ENCODE data around the gene LRRC15.

The LRRC15 gene

GRCh38 chr3:194384569-194385001 lies 15.0 kb upstream of the LRRC15 start:
- no peaks in the 10 kb centered on the region for H3K9me3 ChIP-seq (ENCODE audit: control insufficient read depth in 1 of 2, low read length in 2 of 2)
- H3K4me3 ChIP-seq (ENCODE audit: low read depth in 1 of 2, low read length in 2 of 2) = no peak overlapping the region
- H3K27ac ChIP-seq (ENCODE audit: low read length) = no peak overlapping the region
- H3K27me3 ChIP-seq (ENCODE audit: low read depth, low read length) = no peaks in the 10 kb centered on the region
- H3K36me3 ChIP-seq (ENCODE audit: control insufficient read depth in 1 of 2, insufficient read depth in 2 of 2, low read length in 2 of 2) = no peaks in the 10 kb centered on the region
- no peaks in the 10 kb centered on the region for H3K4me1 ChIP-seq (ENCODE audit: control insufficient read depth in 1 of 2, insufficient read depth in 2 of 2, low read length in 2 of 2)

- H3K27ac ChIP-seq (ENCODE audit: low read length) = no peak overlapping the region
- no peaks in the 10 kb centered on the region for H3K36me3 ChIP-seq (ENCODE audit: control insufficient read depth in 1 of 2, insufficient read depth in 2 of 2, low read length in 2 of 2)
- H3K4me3 ChIP-seq (ENCODE audit: low read depth in 1 of 2, low read length in 2 of 2) = no peak overlapping the region
- no peaks in the 10 kb centered on the region for H3K9me3 ChIP-seq (ENCODE audit: control insufficient read depth in 1 of 2, low read length in 2 of 2)
- H3K27me3 ChIP-seq (ENCODE audit: low read depth, low read length) = no peaks in the 10 kb centered on the region
- H3K4me1 ChIP-seq (ENCODE audit: control insufficient read depth in 1 of 2, insufficient read depth in 2 of 2, low read length in 2 of 2) = no peaks in the 10 kb centered on the region
Observed at GRCh38 chr3:194384156-194384555, 14.6 kb upstream of the LRRC15 start.

GRCh38 chr3:194383276-194383940 lies 13.9 kb upstream of the LRRC15 start:
- Histone ChIP-seq H3K36me3 (ENCODE audit: control insufficient read depth in 1 of 2, insufficient read depth in 2 of 2, low read length in 2 of 2) (no peaks in the 10 kb centered on the region), H3K27ac (ENCODE audit: low read length) (no peak overlapping the region), H3K9me3 (ENCODE audit: control insufficient read depth in 1 of 2, low read length in 2 of 2) (no peaks in the 10 kb centered on the region), H3K4me1 (ENCODE audit: control insufficient read depth in 1 of 2, insufficient read depth in 2 of 2, low read length in 2 of 2) (no peaks in the 10 kb centered on the region), H3K4me3 (ENCODE audit: low read depth in 1 of 2, low read length in 2 of 2) (no peak overlapping the region), H3K27me3 (ENCODE audit: low read depth, low read length) (no peaks in the 10 kb centered on the region)

GRCh38 chr3:194382892-194383223 lies 13.3 kb upstream of the LRRC15 start:
- H3K4me3 ChIP-seq (ENCODE audit: low read depth in 1 of 2, low read length in 2 of 2) = no peak overlapping the region
- H3K27me3 ChIP-seq (ENCODE audit: low read depth, low read length) = no peaks in the 10 kb centered on the region
- no peaks in the 10 kb centered on the region for H3K9me3 ChIP-seq (ENCODE audit: control insufficient read depth in 1 of 2, low read length in 2 of 2)
- no peaks in the 10 kb centered on the region for H3K4me1 ChIP-seq (ENCODE audit: control insufficient read depth in 1 of 2, insufficient read depth in 2 of 2, low read length in 2 of 2)
- H3K36me3 ChIP-seq (ENCODE audit: control insufficient read depth in 1 of 2, insufficient read depth in 2 of 2, low read length in 2 of 2) = no peaks in the 10 kb centered on the region
- no peak overlapping the region for H3K27ac ChIP-seq (ENCODE audit: low read length)

GRCh38 chr3:194382196-194382891 lies 12.8 kb upstream of the LRRC15 start:
- H3K4me3 ChIP-seq (ENCODE audit: low read depth in 1 of 2, low read length in 2 of 2) = no peak overlapping the region
- no peaks in the 10 kb centered on the region for H3K27me3 ChIP-seq (ENCODE audit: low read depth, low read length)
- H3K27ac ChIP-seq (ENCODE audit: low read length) = no peak overlapping the region
- H3K9me3 ChIP-seq (ENCODE audit: control insufficient read depth in 1 of 2, low read length in 2 of 2) = no peaks in the 10 kb centered on the region
- H3K36me3 ChIP-seq (ENCODE audit: control insufficient read depth in 1 of 2, insufficient read depth in 2 of 2, low read length in 2 of 2) = no peaks in the 10 kb centered on the region
- no peaks in the 10 kb centered on the region for H3K4me1 ChIP-seq (ENCODE audit: control insufficient read depth in 1 of 2, insufficient read depth in 2 of 2, low read length in 2 of 2)

- peak overlapping the region in 1 of 2 donors; percentile 40 for H3K4me3 ChIP-seq (ENCODE audit: low read depth in 1 of 2, low read length in 2 of 2)
Observed at GRCh38 chr3:194381460-194381875, 11.9 kb upstream of the LRRC15 start.

GRCh38 chr3:194380326-194380725 lies 10.8 kb upstream of the LRRC15 start:
- H3K9me3 ChIP-seq (ENCODE audit: control insufficient read depth in 1 of 2, low read length in 2 of 2) = no peaks in the 10 kb centered on the region
- no peaks in the 10 kb centered on the region for H3K36me3 ChIP-seq (ENCODE audit: control insufficient read depth in 1 of 2, insufficient read depth in 2 of 2, low read length in 2 of 2)
- H3K27ac ChIP-seq (ENCODE audit: low read length) = no peak overlapping the region
- no peaks in the 10 kb centered on the region for H3K4me1 ChIP-seq (ENCODE audit: control insufficient read depth in 1 of 2, insufficient read depth in 2 of 2, low read length in 2 of 2)
- H3K4me3 ChIP-seq (ENCODE audit: low read depth in 1 of 2, low read length in 2 of 2) = no peak overlapping the region
- no peaks in the 10 kb centered on the region for H3K27me3 ChIP-seq (ENCODE audit: low read depth, low read length)

More at GRCh38 chr3:194381460-194381875, 11.9 kb upstream of the LRRC15 start:
- no peaks in the 10 kb centered on the region for H3K4me1 ChIP-seq (ENCODE audit: control insufficient read depth in 1 of 2, insufficient read depth in 2 of 2, low read length in 2 of 2)
- no peak overlapping the region for H3K27ac ChIP-seq (ENCODE audit: low read length)
- H3K27me3 ChIP-seq (ENCODE audit: low read depth, low read length) = no peaks in the 10 kb centered on the region
- H3K36me3 ChIP-seq (ENCODE audit: control insufficient read depth in 1 of 2, insufficient read depth in 2 of 2, low read length in 2 of 2) = no peaks in the 10 kb centered on the region
- no peaks in the 10 kb centered on the region for H3K9me3 ChIP-seq (ENCODE audit: control insufficient read depth in 1 of 2, low read length in 2 of 2)

GRCh38 chr3:194379651-194380050 lies 10.1 kb upstream of the LRRC15 start:
- H3K4me1 ChIP-seq (ENCODE audit: control insufficient read depth in 1 of 2, insufficient read depth in 2 of 2, low read length in 2 of 2) = no peaks in the 10 kb centered on the region
- no peaks in the 10 kb centered on the region for H3K36me3 ChIP-seq (ENCODE audit: control insufficient read depth in 1 of 2, insufficient read depth in 2 of 2, low read length in 2 of 2)
- no peaks in the 10 kb centered on the region for H3K9me3 ChIP-seq (ENCODE audit: control insufficient read depth in 1 of 2, low read length in 2 of 2)
- H3K27me3 ChIP-seq (ENCODE audit: low read depth, low read length) = no peaks in the 10 kb centered on the region
- no peak overlapping the region for H3K4me3 ChIP-seq (ENCODE audit: low read depth in 1 of 2, low read length in 2 of 2)
- no peak overlapping the region for H3K27ac ChIP-seq (ENCODE audit: low read length)

- Histone ChIP-seq H3K4me1 (ENCODE audit: control insufficient read depth in 1 of 2, insufficient read depth in 2 of 2, low read length in 2 of 2) (no peaks in the 10 kb centered on the region), H3K27me3 (ENCODE audit: low read depth, low read length) (no peaks in the 10 kb centered on the region), H3K4me3 (ENCODE audit: low read depth in 1 of 2, low read length in 2 of 2) (no peak overlapping the region), H3K36me3 (ENCODE audit: control insufficient read depth in 1 of 2, insufficient read depth in 2 of 2, low read length in 2 of 2) (no peaks in the 10 kb centered on the region), H3K27ac (ENCODE audit: low read length) (no peak overlapping the region), H3K9me3 (ENCODE audit: control insufficient read depth in 1 of 2, low read length in 2 of 2) (no peaks in the 10 kb centered on the region)
Observed at GRCh38 chr3:194379231-194379630, 9.7 kb upstream of the LRRC15 start.

- H3K9me3 ChIP-seq (ENCODE audit: control insufficient read depth in 1 of 2, low read length in 2 of 2) = no peaks in the 10 kb centered on the region
- no peaks in the 10 kb centered on the region for H3K27me3 ChIP-seq (ENCODE audit: low read depth, low read length)
- no peaks in the 10 kb centered on the region for H3K36me3 ChIP-seq (ENCODE audit: control insufficient read depth in 1 of 2, insufficient read depth in 2 of 2, low read length in 2 of 2)
- no peaks in the 10 kb centered on the region for H3K4me1 ChIP-seq (ENCODE audit: control insufficient read depth in 1 of 2, insufficient read depth in 2 of 2, low read length in 2 of 2)
- H3K27ac ChIP-seq (ENCODE audit: low read length) = no peak overlapping the region
- no peak overlapping the region for H3K4me3 ChIP-seq (ENCODE audit: low read depth in 1 of 2, low read length in 2 of 2)
Observed at GRCh38 chr3:194377708-194378107, 8.2 kb upstream of the LRRC15 start.

- Histone ChIP-seq H3K9me3 (ENCODE audit: control insufficient read depth in 1 of 2, low read length in 2 of 2) (no peaks in the 10 kb centered on the region), H3K4me3 (ENCODE audit: low read depth in 1 of 2, low read length in 2 of 2) (no peak overlapping the region), H3K36me3 (ENCODE audit: control insufficient read depth in 1 of 2, insufficient read depth in 2 of 2, low read length in 2 of 2) (no peaks in the 10 kb centered on the region), H3K4me1 (ENCODE audit: control insufficient read depth in 1 of 2, insufficient read depth in 2 of 2, low read length in 2 of 2) (no peaks in the 10 kb centered on the region), H3K27me3 (ENCODE audit: low read depth, low read length) (no peaks in the 10 kb centered on the region), H3K27ac (ENCODE audit: low read length) (no peak overlapping the region)
Observed at GRCh38 chr3:194376241-194376560, 6.7 kb upstream of the LRRC15 start.

Measured in muscle layer of duodenum (tissue), 2 donors.